ENCODE data around the gene NGF.

The NGF gene

DNA sequence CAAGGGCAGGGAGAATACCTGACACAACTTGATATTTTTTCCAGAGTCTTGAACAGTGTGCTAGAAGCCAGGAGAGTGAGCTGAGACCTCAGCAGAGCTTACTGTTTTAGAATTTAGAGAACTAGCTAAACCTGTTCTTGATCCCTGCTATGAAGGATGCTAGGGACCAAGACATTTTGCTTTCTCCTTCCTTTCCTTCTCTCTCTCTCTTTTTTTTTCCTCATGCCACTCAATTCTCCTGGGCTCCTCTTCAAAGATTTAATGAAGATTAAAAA, 99.0 kb downstream of the NGF start:
- no peak for DNase-seq (ENCODE audit: low read depth in 3 of 3)

DNA sequence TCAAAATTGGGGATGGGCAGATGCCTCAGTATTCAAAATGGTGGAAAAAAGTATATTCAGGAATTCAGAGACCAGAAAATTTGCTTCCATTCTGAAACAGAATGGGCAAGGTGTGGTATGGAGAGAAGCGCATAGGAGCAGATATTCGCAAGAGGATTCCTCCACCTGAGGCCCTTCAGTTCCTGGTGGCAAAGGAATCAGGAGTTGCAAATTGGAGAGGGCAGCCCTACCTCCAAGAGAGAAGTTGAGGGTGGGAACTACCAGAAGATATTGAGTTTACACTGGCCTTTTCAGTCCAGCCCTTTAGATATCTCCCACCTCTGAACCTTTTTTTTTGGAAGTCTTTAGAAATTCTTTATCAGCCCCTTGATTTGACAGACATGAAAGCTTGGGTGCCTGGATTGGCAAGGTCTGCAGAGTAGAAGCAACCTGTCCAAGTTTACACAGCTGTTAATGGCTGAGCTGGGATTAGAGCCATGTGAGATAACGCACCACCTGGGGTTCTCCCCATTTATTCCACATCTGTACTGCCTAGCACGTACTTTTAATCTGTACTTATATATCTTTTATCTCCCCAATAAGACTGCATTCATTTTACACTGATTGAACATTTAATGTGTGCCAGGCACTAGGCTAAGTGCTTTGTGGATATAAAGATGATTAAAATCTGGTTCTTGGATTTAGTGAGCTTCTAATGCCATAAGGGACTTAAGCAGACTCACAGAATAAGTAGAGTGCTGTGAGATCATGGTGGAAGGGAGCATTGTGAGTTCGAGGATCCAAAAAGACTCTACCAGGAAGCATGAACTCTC, 99.5 kb downstream of the NGF start:
- DNase-seq (ENCODE audit: low read depth in 3 of 3), result no peak

DNA sequence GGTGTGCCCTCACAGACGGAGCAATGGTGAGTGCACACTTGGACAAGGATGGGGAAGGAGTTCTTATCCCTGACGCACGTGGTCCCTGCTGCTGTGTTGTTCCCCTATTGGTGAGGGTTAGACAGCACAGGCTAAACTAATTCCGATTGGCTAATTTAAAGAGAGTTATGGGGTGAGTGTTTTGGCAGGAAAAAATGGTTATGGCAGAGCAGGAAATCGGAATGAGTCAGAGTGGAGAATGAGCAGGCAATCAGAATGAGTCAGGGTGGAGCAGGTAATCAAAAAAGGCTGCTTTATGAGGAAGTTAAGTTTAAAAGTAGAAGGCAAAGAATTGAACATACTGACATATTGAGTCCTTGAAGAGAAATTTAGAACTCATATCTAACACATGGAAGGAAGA, 100.5 kb downstream of the NGF start:
- DNase-seq (ENCODE audit: low read depth in 3 of 3), result no peak

DNA sequence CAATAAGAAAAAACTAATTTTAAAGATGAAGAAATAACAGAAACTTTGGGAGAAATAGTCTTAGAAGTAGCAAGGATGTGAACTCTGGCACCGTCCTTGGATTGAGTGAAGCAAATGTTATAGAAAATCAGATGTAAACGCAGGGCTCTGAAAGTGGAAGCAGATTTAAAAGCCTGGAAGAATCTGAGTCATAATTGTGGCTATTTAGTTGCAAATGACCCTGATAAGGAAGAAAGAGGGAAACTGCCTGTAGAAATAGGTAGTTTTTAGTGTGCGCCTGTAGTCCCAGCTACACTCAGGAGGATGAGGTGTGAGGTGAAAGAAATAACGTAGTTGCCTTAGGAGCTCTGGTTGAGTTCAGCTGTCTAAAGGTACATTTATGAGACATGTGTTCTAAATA, 101.0 kb downstream of the NGF start:
- no peak for DNase-seq (ENCODE audit: low read depth in 3 of 3)

Data from stimulated activated CD4-positive, alpha-beta T cell treated with anti-CD3 and anti-CD28 coated beads, TNF-alpha, amount 100 ng/mL, for 24 hours (primary cell).